HCT116 (cell line): ENCODE measurements around the gene PHF20. TPM values are rescaled to one million over a fixed set of nuclear protein-coding genes. Genes with fewer than 3 reads are reported as not detected.
A peak's percentile ranks its signal among the peaks of the same experiment; 100 is the strongest.

Experiments used
- ATAC-seq: fragments of 200-7000 bp; cut with Tn5 transposase; 2 replicates; pipeline ENCODE4 v1.9.1; 2020; ENCODE audit warnings: mild to moderate bottlenecking, moderate library complexity
- BruUV-seq: library from RNA; stranded (reverse); fragments of 400-500 nt; replicated peaks from 2 replicates; lab custom pipeline; 2021; lab: Mats Ljungman, UMichigan
- CTCF ChIA-PET: fragments of 300-600 bp; sonication (Branson Sonifier 250); formaldehyde crosslinking; loops from one replicate; lab custom pipeline; 2021; ENCODE audit warnings: antibody characterized with exemption; lab: Charles Lee
- POLR2A ChIA-PET: fragments of 300-600, 350-600 bp; sonication (Branson Sonifier 250); formaldehyde crosslinking; loops from one replicate; lab custom pipeline; 2021; ENCODE audit warnings: antibody characterized with exemption; lab: Charles Lee
- RAD21 ChIA-PET, 2 experiments: fragments of 300-600 bp; sonication (Branson Sonifier 250); formaldehyde crosslinking; loops; one replicate each; lab custom pipeline; 2023; ENCODE audit warnings: low total read pairs in 2 of 2; ENCODE audit not compliant: uncharacterized antibody in 2 of 2, unreplicated experiment in 2 of 2, low non-redundant PET in 1 of 2; lab: Charles Lee
- DNase-seq: peaks from one replicate; pipeline ENCODE4 v3.0.0-alpha.2; 2010; ENCODE audit warnings: low read depth, low spot score
- H2AFZ ChIP-seq: fragments of 200-600 bp; shearing (Covaris generic), sonication (generic); 2 replicates; pipeline ENCODE4 v1.6.1; 2017; ENCODE audit warnings: low read depth, mixed run types, mixed read lengths, antibody characterized with exemption, low read length; ENCODE audit not compliant: poor library complexity, severe bottlenecking
- H3K27ac ChIP-seq: 2 replicates; pipeline ENCODE4 v1.5.1; 2012; ENCODE audit warnings: low read depth, low read length
- H3K27me3 ChIP-seq: fragments of 200-600 bp; sonication (generic); 2 replicates; pipeline ENCODE4 v1.6.1; 2016; ENCODE audit warnings: mixed run types, low read length, mixed read lengths; ENCODE audit not compliant: insufficient read depth
- H3K36me3 ChIP-seq, 2 experiments: fragments of 200-500 bp in 1 of 2; fragments of 200-600 bp in 1 of 2; sonication (Bioruptor generic) in 1 of 2; sonication (generic) in 1 of 2; 2 replicates each; pipeline versions ENCODE4 v1.5.1 to v1.6.1; 2014 to 2016; ENCODE audit warnings: low read length in 2 of 2, inconsistent platforms in 1 of 2, mixed read lengths in 1 of 2, mixed run types in 1 of 2; ENCODE audit not compliant: insufficient read depth in 2 of 2, control insufficient read depth in 1 of 2
- H3K4me1 ChIP-seq, 2 experiments: fragments of 200-600 bp in 1 of 2; sonication (generic) in 1 of 2; 2 replicates each; pipeline versions ENCODE4 v1.5.1 to v1.6.1; 2012 to 2017; ENCODE audit warnings: low read length in 2 of 2, inconsistent platforms in 1 of 2, mild to moderate bottlenecking in 1 of 2, mixed read lengths in 1 of 2, mixed run types in 1 of 2, moderate library complexity in 1 of 2; ENCODE audit not compliant: insufficient read depth in 2 of 2, control insufficient read depth in 1 of 2
- H3K4me2 ChIP-seq: fragments of 200-600 bp; sonication (generic); 2 replicates; pipeline ENCODE4 v1.6.1; 2017; ENCODE audit warnings: mixed run types, low read length, mixed read lengths
- H3K4me3 ChIP-seq, 2 experiments: fragments of 200-600 bp in 1 of 2; sonication (generic) in 1 of 2; replicated peaks in 1 of 2; 2 replicates each; pipeline ENCODE4 v1.5.1; 2011 to 2016; ENCODE audit warnings: low read length in 2 of 2, control low read depth in 1 of 2, low read depth in 1 of 2, mild to moderate bottlenecking in 1 of 2, mixed read lengths in 1 of 2, mixed run types in 1 of 2
- H3K79me2 ChIP-seq: fragments of 200-600 bp; sonication (generic); 2 replicates; pipeline ENCODE4 v1.6.1; 2017; ENCODE audit warnings: mild to moderate bottlenecking, mixed run types, low read length, moderate library complexity, mixed read lengths; ENCODE audit not compliant: insufficient read depth
- H3K9ac ChIP-seq: fragments of 200-600 bp; sonication (generic); 2 replicates; pipeline ENCODE4 v1.6.1; 2016; ENCODE audit warnings: low read length, mixed read lengths
- H3K9me2 ChIP-seq: fragments of 200-600 bp; sonication (generic), shearing (Covaris generic); 2 replicates; pipeline ENCODE4 v1.6.1; 2017; ENCODE audit warnings: mixed run types, mild to moderate bottlenecking, moderate library complexity; ENCODE audit not compliant: insufficient read depth
- H3K9me3 ChIP-seq, 2 experiments: fragments of 200-500 bp in 1 of 2; fragments of 200-600 bp in 1 of 2; sonication (Bioruptor generic) in 1 of 2; sonication (generic) in 1 of 2; 2 replicates each; pipeline ENCODE4 v1.6.1; 2014 to 2017; ENCODE audit warnings: low read length in 2 of 2, mixed read lengths in 2 of 2, inconsistent platforms in 1 of 2, low read depth in 1 of 2, mild to moderate bottlenecking in 1 of 2, mixed run types in 1 of 2, moderate library complexity in 1 of 2; ENCODE audit not compliant: control insufficient read depth in 1 of 2, insufficient read depth in 1 of 2
- H4K20me1 ChIP-seq: fragments of 200-600 bp; sonication (generic), shearing (Covaris generic); 2 replicates; pipeline ENCODE4 v1.6.1; 2017; ENCODE audit warnings: mixed run types, mild to moderate bottlenecking, moderate library complexity; ENCODE audit not compliant: insufficient read depth
- CBX3 ChIP-seq: IDR thresholded peaks from 2 replicates; pipeline ENCODE4 v1.6.1; 2012; ENCODE audit warnings: low read depth
- EGR1 ChIP-seq: IDR thresholded peaks from 2 replicates; pipeline ENCODE4 v1.6.1; 2012; ENCODE audit warnings: low read depth
- ELF1 ChIP-seq: IDR thresholded peaks from 2 replicates; pipeline ENCODE4 v1.6.1; 2012; ENCODE audit warnings: low read depth, borderline replicate concordance
- EZH2 ChIP-seq: fragments of 200-600 bp; sonication (generic); IDR thresholded peaks from 2 replicates; pipeline ENCODE4 v1.6.1; 2017; ENCODE audit warnings: antibody characterized with exemption, mixed run types
- JUND ChIP-seq: IDR thresholded peaks from 2 replicates; pipeline ENCODE4 v1.6.1; 2012
- POLR2A ChIP-seq: IDR thresholded peaks from 2 replicates; pipeline ENCODE4 v1.7.0; 2011; ENCODE audit warnings: borderline replicate concordance; ENCODE audit not compliant: insufficient read depth, insufficient read length; ENCODE audit errors: extremely low read depth
- POLR2AphosphoS5 ChIP-seq: IDR thresholded peaks from 2 replicates; pipeline ENCODE4 v1.6.1; 2011; ENCODE audit warnings: mild to moderate bottlenecking, low read depth, low read length, moderate library complexity
- RAD21 ChIP-seq: IDR thresholded peaks from 2 replicates; pipeline ENCODE4 v1.6.1; 2012; ENCODE audit warnings: low read depth, mild to moderate bottlenecking
- SP1 ChIP-seq: IDR thresholded peaks from 2 replicates; pipeline ENCODE4 v1.6.1; 2012; ENCODE audit warnings: low read depth
- SRF ChIP-seq: IDR thresholded peaks from 2 replicates; pipeline ENCODE4 v1.6.1; 2012; ENCODE audit warnings: low read depth
- TCF7L2 ChIP-seq: IDR thresholded peaks from 2 replicates; pipeline ENCODE4 v1.7.0; 2011; ENCODE audit warnings: borderline replicate concordance, inconsistent platforms; ENCODE audit not compliant: insufficient read depth, insufficient read length; ENCODE audit errors: extremely low read depth
- YY1 ChIP-seq: IDR thresholded peaks from 2 replicates; pipeline ENCODE4 v1.6.1; 2011; ENCODE audit warnings: low read length, low read depth, moderate library complexity, mild to moderate bottlenecking; ENCODE audit not compliant: insufficient replicate concordance; ENCODE audit errors: extremely low read depth
- ZNF274 ChIP-seq: fragments of 200-500 bp; sonication (Bioruptor generic); IDR thresholded peaks from 2 replicates; pipeline ENCODE4 v1.6.1; 2014; ENCODE audit warnings: mild to moderate bottlenecking, low read depth, low read length, inconsistent platforms
- intact Hi-C: fragments of 100-400 bp; cut with micrococcal nuclease; formaldehyde crosslinking; loops from 2 replicates; pipeline ENCODE4 v1.10.0; 2022
- total RNA-seq: library from RNA; stranded (reverse); gene quantifications from one replicate; pipeline ENCODE4 v1.2.1, GENCODE V29; 2021; ENCODE audit not compliant: unreplicated experiment
- TF ChIP-seq, protein P1 (sequence below): IDR thresholded peaks from 2 replicates; pipeline ENCODE4 v1.6.1; 2012
- TF ChIP-seq, protein P2 (sequence below), 3 experiments: fragments of 200-600 bp in 1 of 3; sonication (generic) in 1 of 3; IDR thresholded peaks in 2 of 3; conservative IDR thresholded peaks in 1 of 3; 2 replicates each; pipeline ENCODE4 v1.5.1; 2012 to 2017; ENCODE audit warnings: low read depth in 2 of 3, low read length in 2 of 3, antibody characterized with exemption in 1 of 3, borderline replicate concordance in 1 of 3, control low read depth in 1 of 3, mild to moderate bottlenecking in 1 of 3, mixed read lengths in 1 of 3, mixed run types in 1 of 3, moderate library complexity in 1 of 3; ENCODE audit not compliant: insufficient read depth in 1 of 3
- TF ChIP-seq, protein P3 (sequence below): IDR thresholded peaks from 2 replicates; pipeline ENCODE4 v1.6.1; 2012
- TF ChIP-seq, protein P4 (sequence below): IDR thresholded peaks from 2 replicates; pipeline ENCODE4 v1.6.1; 2012; ENCODE audit warnings: low read depth

Gene PHF20
- total RNA-seq, 1 experiment from 2014 or later, result 40.8 TPM

DNA sequence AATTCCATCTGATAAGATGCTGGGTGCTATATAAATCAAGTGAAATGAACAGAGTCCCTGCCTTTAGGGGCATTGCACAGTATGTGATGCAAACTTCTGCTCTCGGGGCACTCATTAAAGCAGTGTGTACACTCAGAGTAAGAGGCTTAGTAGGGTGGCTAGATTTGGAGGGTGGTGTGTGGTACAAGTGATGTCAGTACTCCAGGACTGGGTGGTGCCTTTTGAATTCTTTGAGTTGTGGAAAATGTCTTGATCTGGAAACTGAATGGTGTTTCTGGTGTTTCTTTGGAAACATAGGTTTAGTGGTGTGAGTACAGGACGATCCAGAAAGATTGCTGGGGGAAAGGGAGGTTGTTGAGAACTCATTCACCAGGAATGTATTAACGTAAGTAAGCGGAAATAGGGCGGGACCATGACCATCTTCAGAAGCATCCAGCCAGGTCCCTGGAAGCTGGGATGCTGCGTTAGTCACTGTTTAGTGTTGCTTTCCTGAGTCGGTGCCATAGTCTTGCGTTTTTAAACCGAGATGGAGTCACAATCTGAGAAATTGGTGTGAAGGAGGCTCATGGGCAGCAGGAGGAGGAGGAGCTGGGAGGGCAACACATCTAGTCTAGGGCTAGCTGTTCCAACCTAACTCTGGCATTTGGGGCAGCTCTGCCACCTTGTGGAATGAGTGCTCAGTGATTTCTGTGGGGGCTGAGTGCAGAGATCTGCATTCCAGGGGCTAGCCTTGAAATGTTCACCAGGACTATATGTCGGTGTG lies 112.1 kb downstream of the PHF20 start:
- no peaks in the 10 kb centered on the region for H3K27me3 ChIP-seq
- H2AFZ ChIP-seq, result no peak overlapping the region
- intact Hi-C loops, result loop anchor here (2.0 to 5.0 kb wide), 3 partner anchors 141 to 422 kb away; partner anchors contain the start of gene RBM39
- H4K20me1 ChIP-seq, result no peaks in the 10 kb centered on the region
- H3K36me3 ChIP-seq, result no peaks in the 10 kb centered on the region
- peak overlapping the region; percentile 68 for H3K4me2 ChIP-seq
- H3K79me2 ChIP-seq, result no peaks in the 10 kb centered on the region; the same call in none of the 2 replicates
- peaks cover 9 to 29% of the 10 kb centered on the region in 2 experiments for H3K4me1 ChIP-seq
- H3K9ac ChIP-seq, result peak overlapping the region; percentile 45
- H3K4me3 ChIP-seq, result peak overlapping the region; percentile 15 to 45; a peak in 3 of 4 replicates
- no peaks in the 10 kb centered on the region for H3K9me2 ChIP-seq
- ChIA-PET CTCF (interaction anchor here (0.7 to 3.2 kb wide), 12 partner anchors 9 to 418 kb away, joined by 3 to 10 read pairs (median 4); partner anchors contain the start of genes RBM39 and SCAND1), RAD21 (interaction anchor here (1.1 to 1.2 kb wide), 2 partner anchors 254 to 372 kb away, joined by 3 read pairs; no protein-coding TSS in a partner anchor), POLR2A (interaction anchor here (1.6 to 5.5 kb wide), 3 partner anchors 8 to 142 kb away, joined by 3 to 44 read pairs (median 8); partner anchors contain the start of gene RBM39)
- ATAC-seq (peak; percentile 95), DNase-seq (peak; percentile 85)
- BruUV-seq, result no TSS peak
- H3K27ac ChIP-seq, result peak overlapping the region; percentile 48; the same call in 1 of the 2 replicates
- H3K9me3 ChIP-seq, result no peaks in the 10 kb centered on the region
- peak; percentile 43; the same call in 1 of the 2 replicates for TF ChIP-seq SP1
- no peak for TF ChIP-seq POLR2AphosphoS5
- TF ChIP-seq TCF7L2, result no peak
- 0 out of 2 replicates have a peak, but pooled peaks have one; percentile 37 for TF ChIP-seq JUND
- no peak for TF ChIP-seq POLR2A
- TF ChIP-seq EGR1, result no peak
- TF ChIP-seq ZNF274, result no peak
- TF ChIP-seq, protein P1, sequence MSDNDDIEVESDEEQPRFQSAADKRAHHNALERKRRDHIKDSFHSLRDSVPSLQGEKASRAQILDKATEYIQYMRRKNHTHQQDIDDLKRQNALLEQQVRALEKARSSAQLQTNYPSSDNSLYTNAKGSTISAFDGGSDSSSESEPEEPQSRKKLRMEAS, result peak; percentile 13; the same call in 1 of the 2 replicates
- 0 out of 2 replicates have a peak, but pooled peaks have one; percentile 12 for TF ChIP-seq CBX3
- TF ChIP-seq, protein P2, sequence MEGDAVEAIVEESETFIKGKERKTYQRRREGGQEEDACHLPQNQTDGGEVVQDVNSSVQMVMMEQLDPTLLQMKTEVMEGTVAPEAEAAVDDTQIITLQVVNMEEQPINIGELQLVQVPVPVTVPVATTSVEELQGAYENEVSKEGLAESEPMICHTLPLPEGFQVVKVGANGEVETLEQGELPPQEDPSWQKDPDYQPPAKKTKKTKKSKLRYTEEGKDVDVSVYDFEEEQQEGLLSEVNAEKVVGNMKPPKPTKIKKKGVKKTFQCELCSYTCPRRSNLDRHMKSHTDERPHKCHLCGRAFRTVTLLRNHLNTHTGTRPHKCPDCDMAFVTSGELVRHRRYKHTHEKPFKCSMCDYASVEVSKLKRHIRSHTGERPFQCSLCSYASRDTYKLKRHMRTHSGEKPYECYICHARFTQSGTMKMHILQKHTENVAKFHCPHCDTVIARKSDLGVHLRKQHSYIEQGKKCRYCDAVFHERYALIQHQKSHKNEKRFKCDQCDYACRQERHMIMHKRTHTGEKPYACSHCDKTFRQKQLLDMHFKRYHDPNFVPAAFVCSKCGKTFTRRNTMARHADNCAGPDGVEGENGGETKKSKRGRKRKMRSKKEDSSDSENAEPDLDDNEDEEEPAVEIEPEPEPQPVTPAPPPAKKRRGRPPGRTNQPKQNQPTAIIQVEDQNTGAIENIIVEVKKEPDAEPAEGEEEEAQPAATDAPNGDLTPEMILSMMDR (IDR thresholded peaks at IDR 0.05 in 2 of 3, conservative IDR thresholded peaks at IDR 0.05 in 1 of 3; ENCODE audit: borderline replicate concordance in 1 of 3, insufficient read depth in 1 of 3, low read depth in 2 of 3, low read length in 2 of 3), result peak; percentile 63 to 84 (median 83); a peak in 5 of 6 replicates
- TF ChIP-seq, protein P3, sequence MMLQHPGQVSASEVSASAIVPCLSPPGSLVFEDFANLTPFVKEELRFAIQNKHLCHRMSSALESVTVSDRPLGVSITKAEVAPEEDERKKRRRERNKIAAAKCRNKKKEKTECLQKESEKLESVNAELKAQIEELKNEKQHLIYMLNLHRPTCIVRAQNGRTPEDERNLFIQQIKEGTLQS, result no peak
- TF ChIP-seq SRF, result peak; percentile 86
- TF ChIP-seq EZH2, result no peak
- TF ChIP-seq, protein P4, sequence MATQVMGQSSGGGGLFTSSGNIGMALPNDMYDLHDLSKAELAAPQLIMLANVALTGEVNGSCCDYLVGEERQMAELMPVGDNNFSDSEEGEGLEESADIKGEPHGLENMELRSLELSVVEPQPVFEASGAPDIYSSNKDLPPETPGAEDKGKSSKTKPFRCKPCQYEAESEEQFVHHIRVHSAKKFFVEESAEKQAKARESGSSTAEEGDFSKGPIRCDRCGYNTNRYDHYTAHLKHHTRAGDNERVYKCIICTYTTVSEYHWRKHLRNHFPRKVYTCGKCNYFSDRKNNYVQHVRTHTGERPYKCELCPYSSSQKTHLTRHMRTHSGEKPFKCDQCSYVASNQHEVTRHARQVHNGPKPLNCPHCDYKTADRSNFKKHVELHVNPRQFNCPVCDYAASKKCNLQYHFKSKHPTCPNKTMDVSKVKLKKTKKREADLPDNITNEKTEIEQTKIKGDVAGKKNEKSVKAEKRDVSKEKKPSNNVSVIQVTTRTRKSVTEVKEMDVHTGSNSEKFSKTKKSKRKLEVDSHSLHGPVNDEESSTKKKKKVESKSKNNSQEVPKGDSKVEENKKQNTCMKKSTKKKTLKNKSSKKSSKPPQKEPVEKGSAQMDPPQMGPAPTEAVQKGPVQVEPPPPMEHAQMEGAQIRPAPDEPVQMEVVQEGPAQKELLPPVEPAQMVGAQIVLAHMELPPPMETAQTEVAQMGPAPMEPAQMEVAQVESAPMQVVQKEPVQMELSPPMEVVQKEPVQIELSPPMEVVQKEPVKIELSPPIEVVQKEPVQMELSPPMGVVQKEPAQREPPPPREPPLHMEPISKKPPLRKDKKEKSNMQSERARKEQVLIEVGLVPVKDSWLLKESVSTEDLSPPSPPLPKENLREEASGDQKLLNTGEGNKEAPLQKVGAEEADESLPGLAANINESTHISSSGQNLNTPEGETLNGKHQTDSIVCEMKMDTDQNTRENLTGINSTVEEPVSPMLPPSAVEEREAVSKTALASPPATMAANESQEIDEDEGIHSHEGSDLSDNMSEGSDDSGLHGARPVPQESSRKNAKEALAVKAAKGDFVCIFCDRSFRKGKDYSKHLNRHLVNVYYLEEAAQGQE, result no peak
- TF ChIP-seq YY1, result no peak
- TF ChIP-seq RAD21, result peak; percentile 89
- TF ChIP-seq ELF1, result no peak
